HG03060 (cell line): ENCODE results near the gene MDC1.
"Not testable (repeated sequence)": the region's sequence is repeated elsewhere in the genome, so short reads cannot be mapped to it uniquely, and the experiment has no call there.

ENCODE experiments used
- ATAC-seq: cut with Tn5 transposase; IDR thresholded peaks from one replicate; pipeline ENCODE4 v1.9.1; 2021; ENCODE audit warnings: low read depth, moderate number of reproducible peaks; ENCODE audit not compliant: unreplicated experiment

The MDC1 gene

GRCh38 chr6:30717129-30717844, at the start of gene MDC1:
Gene MDC1 (minus strand): TSS chr6:30717281. CDS start chr6:30715175, 2,106 bp downstream.
- ATAC-seq, result peak; percentile 62

- ATAC-seq, result no peak
Observed at GRCh38 chr6:30766461-30767157, 49.5 kb upstream of the MDC1 start.

- ATAC-seq, result not testable (repeated sequence)
Observed at GRCh38 chr6:30765495-30765894, 48.4 kb upstream of the MDC1 start.

GRCh38 chr6:30764490-30765043, 47.5 kb upstream of the MDC1 start:
- not testable (repeated sequence) for ATAC-seq

GRCh38 chr6:30763618-30764489, 46.8 kb upstream of the MDC1 start:
- ATAC-seq, result no peak

- no peak for ATAC-seq
Observed at GRCh38 chr6:30763155-30763617, 46.1 kb upstream of the MDC1 start.

- ATAC-seq, result no peak
Observed at GRCh38 chr6:30761791-30762429, 44.8 kb upstream of the MDC1 start.

GRCh38 chr6:30760549-30760948, 43.5 kb upstream of the MDC1 start:
- ATAC-seq, result no peak

GRCh38 chr6:30759575-30760239, 42.6 kb upstream of the MDC1 start:
- ATAC-seq, result no peak

GRCh38 chr6:30757261-30757904, 40.3 kb upstream of the MDC1 start:
- no peak for ATAC-seq

GRCh38 chr6:30756405-30757003, 39.4 kb upstream of the MDC1 start:
- not testable (repeated sequence) for ATAC-seq

GRCh38 chr6:30754631-30755030, 37.5 kb upstream of the MDC1 start:
- no peak for ATAC-seq

- ATAC-seq, result no peak
Observed at GRCh38 chr6:30752157-30752927, 35.3 kb upstream of the MDC1 start.

GRCh38 chr6:30750379-30750668, 33.2 kb upstream of the MDC1 start:
- ATAC-seq, result no peak

GRCh38 chr6:30749554-30750378, 32.7 kb upstream of the MDC1 start:
- ATAC-seq, result no peak

GRCh38 chr6:30748851-30749540, 31.9 kb upstream of the MDC1 start:
- no peak for ATAC-seq
